Transverse colon (tissue), 3 donors: Measurements from ENCODE around the gene SLC10A6.

Source experiments
- CTCF ChIP-seq, 5 experiments: fragments of 200-600 bp in 3 of 5; fragments of 450-650 bp in 2 of 5; sonication (generic) in 3 of 5; IDR thresholded peaks; 1 replicate in 2 of 5; 2 replicates in 3 of 5; pipeline ENCODE4 v1.5.1; 2016 to 2017; ENCODE audit warnings: antibody characterized with exemption in 5 of 5, inconsistent platforms in 3 of 5, mild to moderate bottlenecking in 2 of 5, moderate library complexity in 1 of 5
- EP300 ChIP-seq: sonication (generic); formaldehyde crosslinking; IDR thresholded peaks from one replicate; pipeline ENCODE4 v1.6.1; 2017; ENCODE audit warnings: antibody characterized with exemption, low read depth
- POLR2A ChIP-seq: fragments of 450-650 bp; IDR thresholded peaks from one replicate; pipeline ENCODE4 v1.6.1; 2016; ENCODE audit warnings: antibody characterized with exemption, mild to moderate bottlenecking, moderate library complexity

- TF ChIP-seq CTCF (IDR thresholded peaks at IDR 0.05), result no peak
- no peak for TF ChIP-seq POLR2A
- TF ChIP-seq EP300, result no peak
These were observed 17.7 kb downstream of the SLC10A6 start for GRCh38 chr4:86831262-86832130.
